GM12801 (cell line): ENCODE measurements around the gene CCNG2.

ENCODE experiments used
- TF ChIP-seq, protein P1 (sequence below): IDR thresholded peaks from one replicate; pipeline ENCODE4 v1.5.1; 2011; ENCODE audit warnings: control low read depth; ENCODE audit not compliant: insufficient read length; ENCODE audit errors: extremely low read depth

CCNG2 gene

DNA sequence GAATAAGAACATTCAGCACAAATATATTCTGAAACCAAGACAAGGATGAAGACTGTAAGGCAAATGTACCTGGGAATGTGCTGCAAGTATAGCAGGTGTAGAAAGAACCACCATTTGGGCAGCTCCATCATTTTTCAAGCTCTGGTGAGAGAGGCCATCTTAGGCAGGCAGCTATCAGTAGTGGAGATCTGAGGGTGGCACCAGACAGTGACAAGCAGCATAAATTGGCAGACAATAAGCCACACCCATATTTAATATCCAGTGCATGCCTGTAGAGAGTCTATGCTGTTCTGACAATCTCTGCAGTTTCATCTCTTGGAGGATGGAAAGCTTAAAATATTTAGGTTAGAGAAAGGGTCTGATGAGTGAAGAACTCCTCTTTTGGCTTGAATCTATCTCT is 22.5 kb downstream of the CCNG2 start:
- TF ChIP-seq, protein P1, sequence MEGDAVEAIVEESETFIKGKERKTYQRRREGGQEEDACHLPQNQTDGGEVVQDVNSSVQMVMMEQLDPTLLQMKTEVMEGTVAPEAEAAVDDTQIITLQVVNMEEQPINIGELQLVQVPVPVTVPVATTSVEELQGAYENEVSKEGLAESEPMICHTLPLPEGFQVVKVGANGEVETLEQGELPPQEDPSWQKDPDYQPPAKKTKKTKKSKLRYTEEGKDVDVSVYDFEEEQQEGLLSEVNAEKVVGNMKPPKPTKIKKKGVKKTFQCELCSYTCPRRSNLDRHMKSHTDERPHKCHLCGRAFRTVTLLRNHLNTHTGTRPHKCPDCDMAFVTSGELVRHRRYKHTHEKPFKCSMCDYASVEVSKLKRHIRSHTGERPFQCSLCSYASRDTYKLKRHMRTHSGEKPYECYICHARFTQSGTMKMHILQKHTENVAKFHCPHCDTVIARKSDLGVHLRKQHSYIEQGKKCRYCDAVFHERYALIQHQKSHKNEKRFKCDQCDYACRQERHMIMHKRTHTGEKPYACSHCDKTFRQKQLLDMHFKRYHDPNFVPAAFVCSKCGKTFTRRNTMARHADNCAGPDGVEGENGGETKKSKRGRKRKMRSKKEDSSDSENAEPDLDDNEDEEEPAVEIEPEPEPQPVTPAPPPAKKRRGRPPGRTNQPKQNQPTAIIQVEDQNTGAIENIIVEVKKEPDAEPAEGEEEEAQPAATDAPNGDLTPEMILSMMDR, result no peak

- TF ChIP-seq, protein P1, result no peak
These were observed 24.7 kb downstream of the CCNG2 start for GRCh38 chr4:77181720-77182119.

DNA sequence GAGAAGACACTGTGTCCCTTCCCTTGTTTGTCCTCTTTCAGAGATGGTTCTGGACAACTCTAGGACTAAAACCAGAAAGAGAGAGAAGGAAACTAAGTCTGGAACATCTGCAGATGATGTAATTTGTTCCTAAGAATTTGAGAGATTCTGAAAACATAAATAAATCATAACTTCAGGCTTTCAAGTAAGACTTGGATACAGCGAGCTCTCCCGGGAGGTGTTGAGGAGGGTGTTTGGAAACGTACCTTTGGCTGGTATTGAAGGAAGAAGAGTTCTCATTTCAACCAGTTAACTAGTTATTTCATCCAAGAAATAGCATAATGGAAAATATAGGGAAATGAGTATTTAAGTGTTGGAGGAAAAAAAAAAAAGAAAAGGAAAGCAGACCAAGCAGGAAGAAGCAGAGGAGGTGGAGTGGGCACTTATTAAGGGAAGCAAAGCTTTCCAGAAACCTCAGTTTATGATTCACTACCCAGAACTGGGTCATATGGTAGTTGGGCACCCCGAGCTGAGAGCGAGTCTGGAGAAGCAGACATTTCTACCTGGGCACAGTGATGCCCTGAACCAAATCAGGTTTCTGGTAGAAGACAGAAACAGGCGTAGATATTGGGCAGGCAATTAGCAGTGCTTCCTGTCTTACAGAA is 26.9 kb downstream of the CCNG2 start:
- TF ChIP-seq, protein P1, result no peak

GRCh38 chr4:77184974-77185373 is 28.0 kb downstream of the CCNG2 start:
- TF ChIP-seq, protein P1, result no peak

- TF ChIP-seq, protein P1, result no peak
These were observed 28.7 kb downstream of the CCNG2 start for GRCh38 chr4:77185686-77186085.

DNA sequence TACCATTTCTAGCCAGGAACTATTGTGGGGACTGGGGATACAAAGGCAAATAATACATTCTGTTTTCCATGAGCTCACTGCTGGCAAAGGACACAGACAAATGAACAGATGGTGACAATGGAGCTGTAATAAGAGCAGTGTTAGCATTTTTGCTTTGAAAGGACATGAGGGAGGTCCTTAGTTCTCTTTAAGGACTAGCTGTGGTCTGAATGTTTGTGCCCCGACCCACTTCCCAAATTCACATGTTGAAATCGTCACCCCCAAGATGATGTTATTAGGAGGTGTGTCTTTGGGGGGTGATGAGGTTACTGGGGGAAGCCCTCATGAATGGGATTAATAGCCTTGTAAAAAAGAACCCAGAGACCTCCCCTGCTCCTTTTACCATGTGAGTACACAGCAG is 30.3 kb downstream of the CCNG2 start:
- TF ChIP-seq, protein P1, result no peak

DNA sequence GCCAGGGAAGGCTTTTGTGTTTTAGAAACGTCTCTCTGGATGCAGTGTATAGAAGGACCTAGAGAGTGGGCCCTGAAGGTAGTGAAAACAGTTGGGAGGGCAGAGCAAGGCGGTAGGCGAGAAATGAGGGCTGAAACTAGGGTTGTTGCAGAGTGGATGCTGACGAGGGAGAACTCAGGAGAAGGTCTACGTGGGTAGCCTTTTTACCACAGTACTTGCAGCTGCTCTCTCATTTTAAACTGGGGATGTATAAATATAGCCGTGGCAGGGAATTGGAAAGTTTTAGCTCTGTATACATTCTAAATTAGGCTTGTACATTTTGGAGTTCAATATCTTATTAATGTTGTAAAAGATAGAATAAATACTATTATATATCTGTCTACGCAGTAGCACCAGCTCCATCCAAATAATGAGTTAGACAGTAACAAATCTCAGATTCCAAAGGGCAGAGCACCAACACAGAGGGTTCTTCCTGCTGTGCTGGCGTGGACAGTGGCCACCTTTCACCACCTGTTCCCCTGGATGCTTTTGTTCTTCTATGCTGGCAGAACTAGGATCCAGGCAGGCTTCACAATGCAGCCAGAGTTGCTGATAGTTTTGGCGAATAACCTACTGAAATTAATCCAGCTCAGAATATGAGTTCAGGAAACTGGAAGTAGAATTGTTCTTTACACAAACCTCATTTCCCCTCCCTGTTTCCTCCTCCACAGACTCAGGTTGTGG is 31.7 kb downstream of the CCNG2 start:
- TF ChIP-seq, protein P1, result no peak
